Calu3 (cell line): Measurements from ENCODE around the gene TIFAB. TPM values are rescaled to one million over a fixed set of nuclear protein-coding genes. Genes with fewer than 3 reads are reported as not detected.
A peak's percentile ranks its signal among the peaks of the same experiment; 100 is the strongest.

Experiments
- BruUV-seq: library from RNA; stranded (reverse); fragments of 400-500 nt; replicated peaks from 2 replicates; lab custom pipeline; 2021; lab: Mats Ljungman, UMichigan
- CTCF ChIA-PET: fragments of 300-600 bp; sonication (Branson Sonifier 250); formaldehyde crosslinking; loops from one replicate; lab custom pipeline; 2022; ENCODE audit warnings: antibody characterized with exemption; lab: Charles Lee
- DNase-seq: peaks from one replicate; pipeline ENCODE4 v3.0.0; 2022
- H3K27ac Mint-ChIP-seq: one replicate; pipeline ENCODE4 v1.8.0; 2022; ENCODE audit warnings: mixed read lengths; ENCODE audit not compliant: unreplicated experiment
- H3K27me3 Mint-ChIP-seq: one replicate; pipeline ENCODE4 v1.8.0; 2022; ENCODE audit warnings: mixed read lengths; ENCODE audit not compliant: unreplicated experiment
- H3K36me3 Mint-ChIP-seq: one replicate; pipeline ENCODE4 v1.8.0; 2022; ENCODE audit warnings: mild to moderate bottlenecking, moderate library complexity, mixed read lengths; ENCODE audit not compliant: insufficient read depth, unreplicated experiment
- H3K4me1 Mint-ChIP-seq: one replicate; pipeline ENCODE4 v1.8.0; 2022; ENCODE audit warnings: mild to moderate bottlenecking, low read depth, mixed read lengths; ENCODE audit not compliant: unreplicated experiment
- H3K4me3 Mint-ChIP-seq: one replicate; pipeline ENCODE4 v1.8.0; 2022; ENCODE audit warnings: mild to moderate bottlenecking, low read depth, moderate library complexity, mixed read lengths; ENCODE audit not compliant: unreplicated experiment
- H3K9me3 Mint-ChIP-seq: one replicate; pipeline ENCODE4 v1.8.0; 2022; ENCODE audit warnings: low read depth, mixed read lengths; ENCODE audit not compliant: unreplicated experiment
- intact Hi-C: fragments of 100-400 bp; cut with micrococcal nuclease; formaldehyde crosslinking; loops from one replicate; pipeline ENCODE4 v1.10.0; 2022; ENCODE audit not compliant: unreplicated experiment
- total RNA-seq: library from RNA; stranded (reverse); gene quantifications from 2 replicates; pipeline ENCODE4 v1.2.3, GENCODE V29; 2022
- TF ChIP-seq, protein P1 (sequence below): fragments of 200-600 bp; IDR thresholded peaks from one replicate; pipeline ENCODE4 v1.8.0; 2022; ENCODE audit warnings: antibody characterized with exemption; ENCODE audit not compliant: unreplicated experiment

TIFAB gene
- total RNA-seq, 1 experiment from 2014 or later: not detected

- peak; percentile 83 for DNase-seq
- intact Hi-C loops: no loop called here
- CTCF ChIA-PET: interaction anchor here (1.0 to 2.9 kb wide), 6 partner anchors 18 to 107 kb away, joined by 3 to 21 read pairs (median 8); no protein-coding TSS in a partner anchor
These were observed 6.8 kb upstream of the TIFAB start for GRCh38 chr5:135458921-135459331.

DNA sequence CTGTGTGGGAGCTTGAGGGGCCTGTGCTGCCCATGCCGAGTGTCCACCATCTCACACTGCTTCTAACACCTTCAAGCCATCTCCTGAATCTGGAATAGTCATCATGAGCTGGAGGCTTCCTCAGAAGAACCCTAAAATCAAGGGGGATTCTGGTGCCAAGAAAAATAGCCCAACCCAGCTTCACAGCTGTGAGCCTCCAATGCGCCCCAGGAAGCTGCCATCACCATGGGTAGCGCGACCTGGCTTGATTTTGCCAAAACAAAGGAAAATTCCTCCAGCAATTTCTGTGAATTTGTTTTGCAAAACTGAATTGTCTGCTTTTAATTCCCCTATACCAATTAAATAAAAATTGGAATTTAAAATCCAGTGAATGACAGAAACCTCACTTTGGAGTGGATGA lies 6.2 kb upstream of the TIFAB start:
- peaks cover 15% of the 10 kb centered on the region for H3K4me1 Mint-ChIP-seq
- H3K27ac Mint-ChIP-seq: no peak overlapping the region
- no peak overlapping the region for H3K4me3 Mint-ChIP-seq
- BruUV-seq: no TSS peak
- DNase-seq: no peak
- intact Hi-C loops: no loop called here
- TF ChIP-seq, protein P1, sequence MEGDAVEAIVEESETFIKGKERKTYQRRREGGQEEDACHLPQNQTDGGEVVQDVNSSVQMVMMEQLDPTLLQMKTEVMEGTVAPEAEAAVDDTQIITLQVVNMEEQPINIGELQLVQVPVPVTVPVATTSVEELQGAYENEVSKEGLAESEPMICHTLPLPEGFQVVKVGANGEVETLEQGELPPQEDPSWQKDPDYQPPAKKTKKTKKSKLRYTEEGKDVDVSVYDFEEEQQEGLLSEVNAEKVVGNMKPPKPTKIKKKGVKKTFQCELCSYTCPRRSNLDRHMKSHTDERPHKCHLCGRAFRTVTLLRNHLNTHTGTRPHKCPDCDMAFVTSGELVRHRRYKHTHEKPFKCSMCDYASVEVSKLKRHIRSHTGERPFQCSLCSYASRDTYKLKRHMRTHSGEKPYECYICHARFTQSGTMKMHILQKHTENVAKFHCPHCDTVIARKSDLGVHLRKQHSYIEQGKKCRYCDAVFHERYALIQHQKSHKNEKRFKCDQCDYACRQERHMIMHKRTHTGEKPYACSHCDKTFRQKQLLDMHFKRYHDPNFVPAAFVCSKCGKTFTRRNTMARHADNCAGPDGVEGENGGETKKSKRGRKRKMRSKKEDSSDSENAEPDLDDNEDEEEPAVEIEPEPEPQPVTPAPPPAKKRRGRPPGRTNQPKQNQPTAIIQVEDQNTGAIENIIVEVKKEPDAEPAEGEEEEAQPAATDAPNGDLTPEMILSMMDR: no peak
- no peaks in the 10 kb centered on the region for H3K36me3 Mint-ChIP-seq
- H3K27me3 Mint-ChIP-seq: peaks cover 43% of the 10 kb centered on the region
- CTCF ChIA-PET: interaction anchor here (1.0 to 2.9 kb wide), 10 partner anchors 8 to 108 kb away, joined by 3 to 21 read pairs (median 5); no protein-coding TSS in a partner anchor
- H3K9me3 Mint-ChIP-seq: no peaks in the 10 kb centered on the region

More at GRCh38 chr5:135458921-135459331, 6.8 kb upstream of the TIFAB start:
- H3K4me3 Mint-ChIP-seq: peak overlapping the region; percentile 42
- H3K9me3 Mint-ChIP-seq: no peaks in the 10 kb centered on the region
- H3K27ac Mint-ChIP-seq: no peak overlapping the region
- peaks cover 38% of the 10 kb centered on the region for H3K27me3 Mint-ChIP-seq
- TF ChIP-seq, protein P1: no peak
- H3K4me1 Mint-ChIP-seq: peaks cover 15% of the 10 kb centered on the region
- no TSS peak for BruUV-seq
- no peaks in the 10 kb centered on the region for H3K36me3 Mint-ChIP-seq

DNA sequence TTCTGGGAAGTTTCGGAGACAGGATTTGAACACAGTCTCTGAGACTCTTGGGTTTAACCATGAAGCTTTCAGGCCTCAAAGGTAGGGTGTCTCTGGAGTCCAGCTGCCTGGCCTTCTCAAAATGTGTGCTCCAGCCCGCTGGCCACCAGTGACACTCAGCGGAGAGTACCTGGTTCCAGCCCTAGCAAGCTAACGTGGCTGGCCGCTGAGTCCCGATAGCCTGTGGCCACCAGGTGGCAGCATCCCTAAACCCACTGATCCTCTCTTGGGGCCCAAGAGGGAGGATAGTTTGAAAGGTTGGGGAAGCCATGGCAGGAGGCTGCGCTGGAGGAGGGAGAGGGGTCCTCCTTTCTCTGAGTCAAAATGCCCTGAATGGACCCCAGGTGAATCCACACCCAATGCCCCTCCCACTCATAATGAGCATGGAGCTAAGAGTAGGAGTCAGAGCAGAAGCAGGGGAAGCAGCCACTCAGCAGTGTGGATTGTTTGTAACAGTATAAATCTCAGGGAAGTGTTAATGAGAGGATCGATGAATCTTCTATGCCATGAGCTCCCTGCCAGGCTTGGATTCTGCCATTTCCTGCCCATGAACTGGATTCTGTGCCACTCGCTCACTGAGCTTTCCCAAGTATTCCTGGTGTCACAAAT lies 5.4 kb upstream of the TIFAB start:
- peak; percentile 82 for DNase-seq
- Mint-ChIP-seq H3K4me1 (peaks cover 15% of the 10 kb centered on the region), H3K27ac (no peak overlapping the region), H3K36me3 (no peaks in the 10 kb centered on the region), H3K4me3 (no peak overlapping the region), H3K27me3 (peaks cover 48% of the 10 kb centered on the region), H3K9me3 (no peaks in the 10 kb centered on the region)
- CTCF ChIA-PET: interaction anchor here (0.6 to 2.9 kb wide), 12 partner anchors 9 to 109 kb away, joined by 3 to 21 read pairs (median 5); no protein-coding TSS in a partner anchor
- intact Hi-C loops: no loop called here
- BruUV-seq: no TSS peak
- TF ChIP-seq, protein P1: peak; percentile 82

- TF ChIP-seq, protein P1: no peak
- no TSS peak for BruUV-seq
- Mint-ChIP-seq H3K4me1 (peaks cover 15% of the 10 kb centered on the region), H3K4me3 (no peak overlapping the region), H3K36me3 (no peaks in the 10 kb centered on the region), H3K9me3 (no peaks in the 10 kb centered on the region), H3K27ac (no peak overlapping the region), H3K27me3 (peaks cover 45% of the 10 kb centered on the region)
- intact Hi-C loops: no loop called here
- CTCF ChIA-PET: interaction anchor here (1.7 to 2.9 kb wide), 3 partner anchors 10 to 110 kb away, joined by 6 to 21 read pairs (median 10); no protein-coding TSS in a partner anchor
- DNase-seq: peak; percentile 13
These were observed 4.3 kb upstream of the TIFAB start for GRCh38 chr5:135456238-135457099.
